GM13976 (cell line): ENCODE data around the gene MBNL2.

ENCODE experiments used
- DNase-seq: peaks from one replicate; pipeline ENCODE4 v3.0.0; 2012; ENCODE audit warnings: low spot score
- in situ Hi-C: fragments of 300-500 bp; cut with MboI; formaldehyde crosslinking; loops from one replicate; pipeline ENCODE4 v1.12.0; 2022; ENCODE audit warnings: low sequenced_read_pairs, mixed read lengths, inconsistent platforms; ENCODE audit not compliant: unreplicated experiment
- TF ChIP-seq, protein P1 (sequence below): IDR thresholded peaks from 2 replicates; pipeline ENCODE4 v1.5.1; 2012; ENCODE audit warnings: borderline replicate concordance, mild to moderate bottlenecking; ENCODE audit not compliant: insufficient read depth; ENCODE audit errors: extremely low read depth, missing control alignments, control extremely low read depth

The MBNL2 gene

DNA sequence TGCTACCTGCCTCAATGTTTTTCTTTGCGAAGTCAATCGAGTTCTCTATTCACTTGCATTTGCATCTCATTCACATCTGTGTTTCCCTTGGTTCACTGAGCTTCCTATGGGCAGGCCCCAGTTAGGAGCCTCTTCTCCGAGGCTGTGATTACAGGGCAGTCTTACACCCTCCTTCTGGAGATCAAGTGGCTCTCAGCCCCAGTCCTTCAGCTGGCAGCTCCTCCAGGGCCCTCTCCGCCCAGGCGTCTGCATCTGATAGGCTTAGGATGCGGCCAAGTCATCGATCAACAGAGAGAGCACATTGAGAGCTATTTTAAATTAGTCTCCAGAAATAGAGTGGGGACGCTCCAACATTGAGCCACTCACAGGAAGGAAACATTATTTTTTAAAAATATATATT, 44.2 kb downstream of the MBNL2 start:
- TF ChIP-seq, protein P1, sequence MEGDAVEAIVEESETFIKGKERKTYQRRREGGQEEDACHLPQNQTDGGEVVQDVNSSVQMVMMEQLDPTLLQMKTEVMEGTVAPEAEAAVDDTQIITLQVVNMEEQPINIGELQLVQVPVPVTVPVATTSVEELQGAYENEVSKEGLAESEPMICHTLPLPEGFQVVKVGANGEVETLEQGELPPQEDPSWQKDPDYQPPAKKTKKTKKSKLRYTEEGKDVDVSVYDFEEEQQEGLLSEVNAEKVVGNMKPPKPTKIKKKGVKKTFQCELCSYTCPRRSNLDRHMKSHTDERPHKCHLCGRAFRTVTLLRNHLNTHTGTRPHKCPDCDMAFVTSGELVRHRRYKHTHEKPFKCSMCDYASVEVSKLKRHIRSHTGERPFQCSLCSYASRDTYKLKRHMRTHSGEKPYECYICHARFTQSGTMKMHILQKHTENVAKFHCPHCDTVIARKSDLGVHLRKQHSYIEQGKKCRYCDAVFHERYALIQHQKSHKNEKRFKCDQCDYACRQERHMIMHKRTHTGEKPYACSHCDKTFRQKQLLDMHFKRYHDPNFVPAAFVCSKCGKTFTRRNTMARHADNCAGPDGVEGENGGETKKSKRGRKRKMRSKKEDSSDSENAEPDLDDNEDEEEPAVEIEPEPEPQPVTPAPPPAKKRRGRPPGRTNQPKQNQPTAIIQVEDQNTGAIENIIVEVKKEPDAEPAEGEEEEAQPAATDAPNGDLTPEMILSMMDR, result no peak
- in situ Hi-C loops, result no loop called here
- DNase-seq, result no peak

DNA sequence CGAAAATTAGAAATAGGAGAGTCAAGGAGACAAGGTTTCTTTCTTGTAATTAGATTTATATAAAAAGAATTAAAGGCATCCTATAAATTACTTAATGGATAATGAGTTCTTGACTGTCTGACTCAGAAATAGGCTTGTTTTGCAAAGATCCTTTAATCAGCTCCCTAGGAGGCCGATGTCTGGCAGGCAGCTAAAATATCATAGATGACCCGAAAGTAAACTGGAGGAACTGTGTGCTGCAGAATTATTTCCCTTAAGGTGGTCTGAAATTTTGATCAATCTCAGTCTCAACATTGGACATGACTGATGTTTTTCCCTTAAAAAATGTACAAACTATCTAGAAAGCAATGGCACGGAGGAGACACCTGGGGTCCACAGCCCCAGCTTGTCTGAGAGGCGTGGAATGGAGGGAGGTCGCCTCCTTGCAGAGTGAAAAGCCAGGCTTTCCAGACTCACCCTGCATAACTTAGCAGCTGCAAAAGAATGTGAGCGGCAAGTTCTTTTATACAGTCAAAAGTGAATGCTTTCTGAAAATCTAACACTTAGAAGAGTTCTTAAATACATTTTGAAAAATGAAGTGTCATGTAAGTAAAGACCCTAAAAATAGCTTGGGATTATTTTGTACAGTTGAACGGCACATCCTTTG, 44.8 kb downstream of the MBNL2 start:
- no peak for DNase-seq
- in situ Hi-C loops, result no loop called here
- TF ChIP-seq, protein P1, result no peak

DNA sequence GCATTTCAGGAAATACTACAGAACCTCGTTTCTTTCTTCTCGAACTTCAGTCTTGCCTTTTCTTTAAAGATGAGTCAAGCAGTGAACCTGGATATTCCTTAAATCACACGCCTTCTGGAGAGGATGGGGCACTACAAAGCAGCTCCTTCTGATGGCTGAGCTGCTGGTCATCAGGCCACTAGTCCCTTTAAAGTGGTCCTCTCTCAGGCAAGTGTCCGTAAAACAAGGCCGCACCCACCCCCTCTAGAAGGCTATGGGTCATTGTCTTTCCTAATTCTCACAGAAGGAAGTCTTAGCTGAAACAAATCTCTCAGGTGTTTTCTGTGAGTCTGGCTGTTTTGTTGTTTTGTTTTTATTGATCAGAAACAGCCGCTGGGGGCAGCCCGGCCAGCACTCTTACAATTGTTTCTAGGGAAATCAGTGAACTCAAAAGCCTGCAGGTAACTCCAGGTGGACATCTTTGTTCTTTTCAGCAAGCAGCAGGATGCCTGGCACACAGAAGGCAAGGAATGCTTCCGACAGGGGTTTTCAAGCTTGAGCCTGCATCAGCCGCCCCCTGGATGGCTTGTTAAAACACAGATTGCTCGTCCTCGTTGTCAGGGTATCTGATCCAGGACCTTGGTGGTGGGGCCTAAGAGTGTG, 45.4 kb downstream of the MBNL2 start:
- in situ Hi-C loops, result no loop called here
- DNase-seq, result no peak
- TF ChIP-seq, protein P1, result no peak

DNA sequence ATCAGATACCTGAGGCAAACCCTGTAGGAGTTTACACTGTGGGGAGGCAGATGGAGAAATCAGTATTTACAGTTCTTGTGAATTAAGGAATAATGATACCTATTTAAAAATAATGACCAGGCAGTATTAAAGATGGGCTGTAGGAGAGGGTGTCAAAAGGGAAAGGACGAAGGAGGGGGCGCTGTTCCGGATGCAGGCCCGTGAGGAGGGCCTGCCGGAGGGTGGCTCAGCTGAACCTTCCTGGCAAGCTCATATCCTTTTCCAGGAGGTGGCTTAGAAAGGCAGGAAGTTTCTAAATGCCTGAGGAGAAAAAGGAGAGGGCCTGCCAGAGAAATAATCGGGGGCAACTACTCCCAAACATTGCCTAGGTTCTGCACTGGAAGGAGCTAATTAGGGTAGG, 46.6 kb downstream of the MBNL2 start:
- TF ChIP-seq, protein P1, result no peak
- DNase-seq, result no peak
- in situ Hi-C loops, result no loop called here

DNA sequence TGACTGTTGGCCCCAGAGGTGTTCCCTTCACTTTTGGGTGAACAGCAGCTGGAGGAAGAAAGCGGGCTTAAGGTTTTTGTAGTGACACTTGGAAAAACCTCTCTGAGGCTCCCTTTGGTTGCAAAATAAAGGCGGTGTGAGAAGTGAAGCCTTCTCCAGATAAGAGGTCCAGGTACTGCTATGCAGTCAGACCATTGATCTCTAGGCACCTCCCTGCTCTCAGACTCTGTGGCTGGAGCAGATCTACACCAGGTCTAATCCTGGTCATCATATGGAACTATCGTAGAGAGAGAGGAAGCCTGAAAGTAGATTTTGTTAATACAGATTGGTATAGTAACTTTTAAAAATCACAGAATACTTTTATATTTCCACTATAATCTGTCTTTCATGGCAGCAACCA, 47.5 kb downstream of the MBNL2 start:
- TF ChIP-seq, protein P1, result no peak
- no peak for DNase-seq
- in situ Hi-C loops, result no loop called here

DNA sequence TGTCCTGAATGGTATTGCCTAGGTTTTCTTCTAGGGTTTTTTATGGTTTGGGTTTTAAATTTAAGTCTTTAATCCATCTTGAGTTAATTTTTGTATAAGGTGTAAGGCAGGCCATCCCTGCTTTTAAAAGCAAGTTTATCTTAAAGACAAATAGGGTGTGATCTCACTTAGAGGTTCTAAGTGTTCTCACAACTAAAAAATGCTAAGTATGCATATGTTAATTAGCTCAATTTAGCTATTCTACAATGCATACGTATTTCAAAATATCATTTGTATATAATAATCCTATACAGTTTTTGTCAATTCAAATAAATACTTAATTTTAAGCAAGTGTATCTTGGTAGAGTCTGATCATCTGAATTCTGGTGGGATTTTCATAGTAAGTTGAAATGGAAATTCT, 50.4 kb downstream of the MBNL2 start:
- in situ Hi-C loops, result no loop called here
- TF ChIP-seq, protein P1, result no peak
- DNase-seq, result no peak
